Pulmonary artery endothelial cell (primary cell): ENCODE results near the gene MEGF10. TPM values are rescaled to one million over a fixed set of nuclear protein-coding genes. Genes with fewer than 3 reads are reported as not detected.

Experiments used
- DNase-seq: peaks from one replicate; pipeline ENCODE4 v3.0.0-alpha.2; 2011; ENCODE audit warnings: low read depth, low spot score
- total RNA-seq: library from RNA; depleted of rRNA; stranded (reverse); fragments of >200 nt; gene quantifications from 2 replicates; pipeline ENCODE4 v1.2.3, GENCODE V29; 2014

Gene MEGF10
- total RNA-seq, 1 donor from 2014 or later = 0.92 TPM

GRCh38 chr5:127434588-127434987, 144.0 kb downstream of the MEGF10 start:
- no peak for DNase-seq

GRCh38 chr5:127435821-127436220, 145.2 kb downstream of the MEGF10 start:
- no peak for DNase-seq

DNA sequence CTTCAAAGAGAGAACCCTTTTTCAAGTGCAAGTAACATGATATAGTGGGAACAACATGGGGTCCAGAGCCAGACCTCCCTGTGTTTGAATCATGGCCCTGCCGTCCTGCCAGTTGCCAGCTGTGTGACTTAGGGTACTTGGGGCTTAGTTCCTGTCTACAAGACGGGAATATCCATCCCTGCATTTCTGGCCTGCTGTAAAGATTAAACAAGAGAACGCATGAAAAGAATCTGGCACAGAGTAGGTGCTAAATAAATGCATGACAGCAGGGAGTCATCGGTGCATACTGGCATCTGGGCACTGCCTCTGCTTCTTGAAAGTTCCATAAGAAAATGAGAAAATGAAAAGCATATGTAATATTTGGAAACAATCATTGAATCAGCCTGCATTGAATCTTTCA, 149.0 kb downstream of the MEGF10 start:
- DNase-seq = no peak

DNA sequence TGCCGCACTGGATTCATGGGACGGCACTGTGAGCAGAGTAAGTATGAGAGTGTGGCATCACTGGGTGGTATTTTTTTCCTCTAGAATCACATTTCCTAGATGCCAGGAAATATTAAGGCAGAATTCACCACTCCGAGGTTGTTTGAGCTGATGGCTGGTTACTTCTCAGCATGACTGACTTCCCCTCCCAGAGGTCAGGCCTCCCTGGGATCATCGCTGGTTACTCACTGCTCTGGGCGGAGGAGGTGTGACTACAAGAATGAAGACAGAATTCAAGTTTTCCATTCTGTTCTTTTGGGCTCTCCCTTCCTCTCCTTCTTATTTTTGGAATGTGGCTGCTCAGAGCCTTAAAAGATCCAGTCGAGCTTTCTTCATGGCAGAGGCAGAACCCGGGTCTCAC, 150.2 kb downstream of the MEGF10 start:
- no peak for DNase-seq

DNA sequence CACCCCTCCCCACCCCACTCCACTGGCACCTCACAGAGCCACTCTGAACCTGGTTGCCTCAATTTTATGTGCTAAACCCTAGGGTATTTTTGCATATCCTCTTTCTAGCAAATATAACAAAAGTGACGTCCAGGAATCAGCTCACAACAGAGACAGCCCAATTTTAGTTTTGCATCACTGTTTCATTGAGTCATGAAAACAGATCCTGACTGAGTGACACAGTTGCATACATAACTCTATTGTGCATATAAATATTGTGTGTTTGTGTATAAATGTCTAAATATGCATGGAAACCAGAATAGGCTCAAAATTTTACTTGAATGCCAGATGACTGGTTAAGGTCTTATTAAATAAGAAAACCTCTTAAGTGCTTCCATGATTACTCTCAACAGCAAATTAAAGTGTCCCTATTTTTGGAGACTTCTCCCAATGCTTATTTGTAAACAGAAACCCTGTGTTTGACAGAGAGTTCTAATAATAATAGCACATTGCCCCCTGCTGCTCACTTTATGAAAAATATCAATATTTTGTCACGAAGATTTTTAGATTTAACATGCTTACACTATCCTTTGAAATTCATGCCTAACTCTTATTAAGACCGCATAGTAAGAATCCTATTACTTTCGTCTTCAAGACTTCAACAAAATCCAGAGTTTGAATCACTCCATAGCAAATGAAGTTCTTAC, 151.3 kb downstream of the MEGF10 start:
- DNase-seq = no peak

DNA sequence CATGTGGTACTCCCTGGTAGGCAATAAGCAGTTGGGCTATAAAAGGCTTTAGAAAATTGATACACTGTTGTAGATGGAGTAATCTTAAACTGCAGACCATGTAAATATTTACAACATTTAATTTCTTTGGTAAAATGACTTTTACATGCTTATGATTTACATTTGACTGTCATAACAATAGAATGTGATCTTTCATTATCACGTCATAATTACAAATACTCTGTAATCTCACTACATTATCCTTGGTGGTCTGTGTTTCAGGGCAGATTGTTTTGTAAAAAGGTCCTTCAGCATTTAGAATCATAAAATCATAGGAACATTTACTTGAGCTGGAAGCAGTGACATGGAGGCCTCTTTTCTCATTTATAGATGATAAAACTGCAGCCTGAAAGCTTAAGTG, 153.6 kb downstream of the MEGF10 start:
- no peak for DNase-seq

DNA sequence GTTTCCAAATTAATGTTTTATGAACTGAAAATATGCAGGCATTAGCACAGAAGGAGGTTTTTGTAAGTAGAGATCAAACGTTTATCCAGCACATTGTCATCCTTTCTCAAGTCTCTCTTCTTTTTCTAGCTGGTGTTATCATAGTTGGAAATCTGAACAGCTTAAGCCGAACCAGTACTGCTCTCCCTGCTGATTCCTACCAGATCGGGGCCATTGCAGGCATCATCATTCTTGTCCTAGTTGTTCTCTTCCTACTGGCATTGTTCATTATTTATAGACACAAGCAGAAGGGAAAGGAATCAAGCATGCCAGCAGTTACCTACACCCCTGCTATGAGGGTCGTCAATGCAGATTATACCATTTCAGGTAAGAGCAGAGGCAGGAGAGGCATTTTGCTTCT, 154.7 kb downstream of the MEGF10 start:
- no peak for DNase-seq

DNA sequence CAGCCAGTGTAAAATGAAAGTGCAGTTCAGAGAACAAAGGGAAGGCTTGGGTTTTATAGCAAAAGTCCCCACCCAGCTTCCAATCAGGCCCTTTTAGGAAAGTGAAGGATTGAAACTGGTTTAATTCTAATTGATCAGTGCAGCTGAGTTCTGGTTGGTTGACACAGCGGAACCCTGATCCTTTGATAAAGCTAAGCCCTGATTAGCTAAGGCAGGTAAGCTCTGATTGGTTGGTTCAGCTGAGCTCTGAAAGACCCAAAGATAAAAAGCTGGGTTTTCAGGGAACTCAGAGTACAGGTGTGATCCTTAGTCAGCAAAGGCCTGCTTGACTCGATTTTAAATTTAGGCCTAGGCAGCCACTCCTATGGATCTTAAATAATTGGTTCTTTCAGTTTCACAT, 156.0 kb downstream of the MEGF10 start:
- DNase-seq = no peak

DNA sequence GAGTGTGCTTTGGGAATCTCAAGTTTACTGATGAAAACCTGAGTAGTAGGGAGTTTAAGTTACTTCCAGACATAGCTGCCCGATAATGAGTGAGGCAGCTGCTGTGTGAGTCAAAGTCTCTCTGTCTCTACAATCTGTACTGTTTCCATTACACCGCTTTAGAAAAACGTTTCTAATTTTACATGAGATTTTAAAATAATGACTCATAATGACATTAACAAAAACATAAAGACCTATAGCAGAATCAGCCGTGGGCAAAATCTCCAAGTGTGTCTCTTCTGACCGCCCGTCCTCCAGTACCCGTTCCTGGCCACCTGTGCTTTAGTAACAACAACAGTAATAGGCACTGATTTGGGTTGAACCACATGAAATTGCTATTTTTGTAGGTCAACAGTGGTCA, 157.2 kb downstream of the MEGF10 start:
- no peak for DNase-seq

GRCh38 chr5:127450046-127450445, 159.4 kb downstream of the MEGF10 start:
- no peak for DNase-seq

DNA sequence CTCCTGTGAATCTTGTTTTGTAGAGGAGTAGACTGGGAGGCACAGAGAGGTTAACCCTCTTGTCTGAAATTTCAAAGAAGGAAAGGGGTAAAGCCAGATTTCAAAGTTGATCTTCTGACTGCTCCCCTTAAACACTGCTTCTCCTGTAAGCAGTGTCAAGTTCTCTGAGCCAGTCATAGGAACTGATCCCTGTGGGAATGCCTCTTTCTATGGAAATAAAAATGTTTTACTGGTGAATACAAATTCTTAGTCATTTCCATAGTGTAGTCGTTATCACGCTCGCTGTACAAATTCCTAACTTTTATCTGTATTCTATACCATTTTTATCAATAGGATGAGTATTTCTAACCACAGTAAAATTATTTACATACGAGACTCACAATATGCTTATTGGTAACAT, 160.5 kb downstream of the MEGF10 start:
- DNase-seq = no peak

DNA sequence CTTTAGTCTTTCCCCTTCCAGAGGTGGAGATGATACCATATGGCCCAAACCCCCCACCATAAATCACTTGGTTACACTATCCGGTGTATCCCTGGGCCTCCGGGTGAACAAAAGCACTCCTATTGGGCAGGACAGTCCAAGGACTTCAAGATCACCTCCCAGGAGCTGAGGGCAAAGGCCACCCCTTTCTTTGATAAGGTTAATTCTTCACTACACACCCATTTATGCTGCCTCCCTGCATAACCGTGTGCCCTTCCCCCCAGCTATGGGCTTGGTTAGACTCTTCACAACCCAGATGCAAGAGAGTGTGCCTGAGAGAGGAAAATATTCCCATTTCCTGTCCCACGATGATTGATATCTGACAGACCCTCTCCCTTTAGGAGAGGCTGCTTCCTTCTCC, 162.0 kb downstream of the MEGF10 start:
- no peak for DNase-seq

DNA sequence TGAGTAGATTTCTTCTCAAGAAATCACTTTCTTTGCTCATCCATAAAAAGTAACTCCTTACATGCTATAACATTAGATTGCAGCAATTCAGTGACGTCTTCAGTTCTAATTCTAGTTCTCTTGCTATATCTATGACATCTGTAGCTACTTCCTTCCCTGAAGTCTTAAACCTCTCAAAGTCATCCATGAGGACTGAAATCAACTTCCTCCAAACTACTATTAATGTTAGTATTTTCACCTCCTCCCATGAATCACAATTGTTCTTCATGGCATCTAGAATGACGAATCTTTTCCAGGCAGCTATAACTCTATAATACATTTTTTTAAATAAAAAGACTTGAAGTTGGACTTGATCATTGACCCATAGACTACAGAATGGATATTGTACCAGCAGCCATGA, 180.6 kb downstream of the MEGF10 start:
- no peak for DNase-seq

- DNase-seq = no peak
These were observed 182.1 kb downstream of the MEGF10 start for GRCh38 chr5:127472700-127473099.

GRCh38 chr5:127486471-127486870, 195.9 kb downstream of the MEGF10 start:
- no peak for DNase-seq

GRCh38 chr5:127492854-127493738, 202.5 kb downstream of the MEGF10 start:
- DNase-seq = no peak

- DNase-seq = no peak
These were observed 208.0 kb downstream of the MEGF10 start for GRCh38 chr5:127498548-127498947.

DNA sequence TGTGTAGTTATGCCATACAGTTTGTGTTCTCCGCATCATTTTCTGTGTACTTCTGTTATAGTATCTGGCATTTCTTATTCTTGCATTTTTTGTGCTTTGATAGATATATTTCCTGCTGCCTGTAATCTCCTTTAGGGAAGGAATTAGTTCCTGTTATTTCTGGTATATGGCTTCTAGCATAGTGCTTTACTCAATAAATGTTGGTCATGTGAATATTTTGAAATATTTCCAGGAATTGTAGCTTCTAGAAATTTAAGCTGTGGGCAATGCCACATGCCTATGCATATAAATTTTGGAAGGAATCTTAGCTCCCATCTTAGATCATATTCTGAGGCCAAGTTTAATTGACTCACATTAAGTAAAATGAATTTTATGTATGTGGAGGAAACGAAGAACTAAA, 215.3 kb downstream of the MEGF10 start:
- DNase-seq = no peak

DNA sequence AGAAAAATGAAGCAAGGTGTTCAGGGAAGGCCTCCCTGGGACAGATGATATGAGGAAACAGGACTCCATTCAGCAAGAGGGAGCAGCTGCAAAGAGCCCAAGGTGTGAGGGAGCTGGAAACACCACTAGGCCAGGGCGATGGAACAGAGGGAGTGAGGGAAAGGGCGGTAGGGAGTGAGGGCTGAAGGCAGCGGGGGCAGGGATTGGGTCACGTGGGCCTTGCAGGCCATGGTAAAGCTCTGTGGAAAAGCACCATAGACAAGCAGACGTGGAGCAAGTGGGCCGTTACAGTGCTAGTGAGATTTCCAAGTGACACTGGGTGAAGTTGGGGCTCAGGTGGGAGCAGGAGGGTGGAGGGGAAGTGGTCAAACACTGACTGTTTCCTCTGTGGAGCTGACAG, 216.0 kb downstream of the MEGF10 start:
- DNase-seq = no peak

- no peak for DNase-seq
These were observed 218.2 kb downstream of the MEGF10 start for GRCh38 chr5:127508644-127509373.
